ENCODE results near the gene SPACA6.

SPACA6 gene

GRCh38 chr19:51739466-51740213 lies 46.5 kb downstream of the SPACA6 start:
- no peak overlapping the region for H3K27ac ChIP-seq (ENCODE audit: low read depth, low read length, severe bottlenecking)
- no peaks in the 10 kb centered on the region for H3K4me1 ChIP-seq (ENCODE audit: control insufficient read depth, insufficient read depth, low read length, poor library complexity, severe bottlenecking)
- H3K36me3 ChIP-seq (ENCODE audit: control insufficient read depth, insufficient read depth, low read length): no peaks in the 10 kb centered on the region
- 87 to 89% methylated on average over 10 to 11 of the region's 13 CpGs for WGBS, 2 experiments (ENCODE audit: insufficient coverage in 2 of 2)
- no peaks in the 10 kb centered on the region for H3K9me3 ChIP-seq (ENCODE audit: control insufficient read depth, low read length)
- H3K4me3 ChIP-seq (ENCODE audit: extremely low read depth, insufficient read depth, low read length, poor library complexity, severe bottlenecking): no peak overlapping the region

DNA sequence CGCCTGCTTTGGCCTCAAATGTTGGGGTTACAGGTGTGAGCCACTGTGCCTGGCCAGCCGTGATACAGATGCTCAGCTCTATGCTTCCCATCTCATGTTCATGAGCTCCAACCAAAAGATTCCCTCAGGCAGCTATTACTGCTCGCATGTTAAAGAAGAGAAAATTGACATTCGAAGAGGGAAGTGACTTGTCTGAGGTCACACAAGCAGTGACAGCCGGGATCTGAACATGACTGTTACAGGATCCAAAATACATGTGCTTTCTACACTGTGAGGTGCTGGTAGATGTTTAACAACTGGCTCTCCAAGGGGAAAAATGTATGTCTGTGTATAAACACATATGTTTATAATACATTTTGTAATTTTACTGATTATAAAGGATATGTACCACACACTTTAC lies 47.2 kb downstream of the SPACA6 start:
- H3K36me3 ChIP-seq (ENCODE audit: control insufficient read depth, insufficient read depth, low read length): no peaks in the 10 kb centered on the region
- 70 to 75% methylated on average over 5 of the region's 5 CpGs for WGBS, 2 experiments (ENCODE audit: insufficient coverage in 2 of 2)
- H3K4me1 ChIP-seq (ENCODE audit: control insufficient read depth, insufficient read depth, low read length, poor library complexity, severe bottlenecking): no peaks in the 10 kb centered on the region
- H3K9me3 ChIP-seq (ENCODE audit: control insufficient read depth, low read length): no peaks in the 10 kb centered on the region
- no peak overlapping the region for H3K27ac ChIP-seq (ENCODE audit: low read depth, low read length, severe bottlenecking)
- no peak overlapping the region for H3K4me3 ChIP-seq (ENCODE audit: extremely low read depth, insufficient read depth, low read length, poor library complexity, severe bottlenecking)

DNA sequence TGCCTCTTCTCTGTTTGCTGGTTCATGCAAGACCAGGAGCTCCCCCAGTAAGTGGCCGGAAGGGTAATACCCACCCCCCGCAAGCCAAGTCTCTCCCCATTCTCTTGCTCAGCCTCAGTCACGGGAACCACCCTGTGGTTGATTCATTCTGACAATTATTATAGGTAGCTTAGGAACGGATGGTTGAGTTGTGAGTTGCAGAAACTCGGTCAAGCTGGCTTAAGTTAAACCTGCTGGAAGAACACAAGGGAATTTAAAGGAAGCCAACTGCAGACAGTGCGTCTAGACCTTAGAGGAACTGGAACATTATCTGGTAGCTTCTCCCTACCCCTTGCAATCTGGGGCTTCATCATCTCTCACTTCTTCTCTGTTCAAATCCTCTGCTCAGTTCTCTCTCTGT lies 49.7 kb downstream of the SPACA6 start:
- 71 to 82% methylated on average over 4 to 5 of the region's 6 CpGs for WGBS, 2 experiments (ENCODE audit: insufficient coverage in 2 of 2)
- Histone ChIP-seq H3K9me3 (ENCODE audit: control insufficient read depth, low read length) (no peaks in the 10 kb centered on the region), H3K27ac (ENCODE audit: low read depth, low read length, severe bottlenecking) (no peak overlapping the region), H3K4me3 (ENCODE audit: extremely low read depth, insufficient read depth, low read length, poor library complexity, severe bottlenecking) (no peak overlapping the region), H3K36me3 (ENCODE audit: control insufficient read depth, insufficient read depth, low read length) (no peaks in the 10 kb centered on the region), H3K4me1 (ENCODE audit: control insufficient read depth, insufficient read depth, low read length, poor library complexity, severe bottlenecking) (no peaks in the 10 kb centered on the region)

DNA sequence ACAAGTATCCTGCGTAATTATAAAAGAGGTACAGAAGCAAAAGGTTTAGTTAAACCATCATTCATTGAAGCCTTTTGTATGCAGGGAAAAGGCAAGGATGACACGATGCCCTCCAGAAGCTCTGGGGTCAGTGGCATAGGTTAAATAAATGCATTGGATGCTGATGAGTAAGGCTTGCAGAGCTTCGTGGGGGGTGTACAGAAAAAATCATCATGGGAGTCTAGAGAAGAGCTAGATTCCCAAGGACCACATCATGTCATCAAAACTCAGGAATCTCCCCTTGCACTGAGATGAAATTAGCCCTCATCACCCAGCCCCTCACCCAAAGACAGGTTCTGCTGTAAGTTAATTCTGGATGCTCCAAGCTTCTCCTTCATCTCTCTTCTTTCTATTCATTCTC lies 50.3 kb downstream of the SPACA6 start:
- Histone ChIP-seq H3K4me3 (ENCODE audit: extremely low read depth, insufficient read depth, low read length, poor library complexity, severe bottlenecking) (no peak overlapping the region), H3K4me1 (ENCODE audit: control insufficient read depth, insufficient read depth, low read length, poor library complexity, severe bottlenecking) (no peaks in the 10 kb centered on the region), H3K36me3 (ENCODE audit: control insufficient read depth, insufficient read depth, low read length) (no peaks in the 10 kb centered on the region), H3K27ac (ENCODE audit: low read depth, low read length, severe bottlenecking) (no peak overlapping the region), H3K9me3 (ENCODE audit: control insufficient read depth, low read length) (no peaks in the 10 kb centered on the region)
- 79 to 83% methylated on average over 2 of the region's 3 CpGs for WGBS, 2 experiments (ENCODE audit: insufficient coverage in 2 of 2)

DNA sequence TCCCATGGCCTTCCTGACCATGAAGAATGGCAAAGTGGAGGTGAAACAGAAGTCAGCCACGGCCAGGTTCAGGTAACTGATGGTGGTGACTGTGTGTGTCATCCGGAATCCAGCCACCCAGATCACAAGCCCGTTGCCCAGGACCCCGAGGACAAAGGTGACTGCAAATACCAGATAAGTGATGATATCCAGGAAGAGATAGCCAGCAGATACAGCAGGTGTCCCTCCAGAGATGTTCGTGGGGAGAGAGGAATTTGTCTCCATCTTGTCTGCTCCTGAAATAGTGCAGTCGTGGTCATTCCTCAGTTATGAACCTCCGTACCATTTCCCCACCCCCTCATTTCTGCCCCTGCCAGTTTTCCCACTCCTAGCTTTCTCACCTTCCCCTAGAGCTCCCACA lies 53.6 kb downstream of the SPACA6 start:
- H3K9me3 ChIP-seq (ENCODE audit: control insufficient read depth, low read length): no peaks in the 10 kb centered on the region

DNA sequence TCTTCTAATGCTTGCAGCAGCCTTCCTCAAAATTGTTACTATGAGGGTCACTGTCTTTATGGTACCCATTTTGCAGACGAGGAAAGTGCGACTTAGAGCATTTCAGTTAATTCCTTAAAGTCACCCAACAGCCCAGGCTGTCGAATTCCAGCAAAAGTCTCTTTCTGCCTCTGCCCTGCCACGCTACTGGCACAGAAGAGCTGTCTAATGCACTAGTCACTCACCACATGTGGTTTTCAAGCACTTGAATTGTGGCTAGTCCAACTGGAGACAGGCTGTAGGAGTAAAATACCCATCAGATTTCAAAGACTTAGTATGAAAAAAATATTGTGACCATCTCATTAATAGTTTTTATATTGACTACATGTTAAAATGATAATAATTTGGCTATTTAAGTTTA lies 56.8 kb downstream of the SPACA6 start:
- 55 to 70% methylated on average over 2 to 4 of the region's 4 CpGs for WGBS, 2 experiments (ENCODE audit: insufficient coverage in 2 of 2)
- Histone ChIP-seq H3K27ac (ENCODE audit: low read depth, low read length, severe bottlenecking) (no peak overlapping the region), H3K36me3 (ENCODE audit: control insufficient read depth, insufficient read depth, low read length) (no peaks in the 10 kb centered on the region), H3K4me3 (ENCODE audit: extremely low read depth, insufficient read depth, low read length, poor library complexity, severe bottlenecking) (no peak overlapping the region), H3K9me3 (ENCODE audit: control insufficient read depth, low read length) (no peaks in the 10 kb centered on the region), H3K4me1 (ENCODE audit: control insufficient read depth, insufficient read depth, low read length, poor library complexity, severe bottlenecking) (no peaks in the 10 kb centered on the region)

More for the DNA sequence above, 53.6 kb downstream of the SPACA6 start:
- Histone ChIP-seq H3K27ac (ENCODE audit: low read depth, low read length, severe bottlenecking) (no peak overlapping the region), H3K4me1 (ENCODE audit: control insufficient read depth, insufficient read depth, low read length, poor library complexity, severe bottlenecking) (no peaks in the 10 kb centered on the region), H3K4me3 (ENCODE audit: extremely low read depth, insufficient read depth, low read length, poor library complexity, severe bottlenecking) (no peak overlapping the region), H3K36me3 (ENCODE audit: control insufficient read depth, insufficient read depth, low read length) (no peaks in the 10 kb centered on the region)
- 84 to 92% methylated on average over 6 to 7 of the region's 7 CpGs for WGBS, 2 experiments (ENCODE audit: insufficient coverage in 2 of 2)

DNA sequence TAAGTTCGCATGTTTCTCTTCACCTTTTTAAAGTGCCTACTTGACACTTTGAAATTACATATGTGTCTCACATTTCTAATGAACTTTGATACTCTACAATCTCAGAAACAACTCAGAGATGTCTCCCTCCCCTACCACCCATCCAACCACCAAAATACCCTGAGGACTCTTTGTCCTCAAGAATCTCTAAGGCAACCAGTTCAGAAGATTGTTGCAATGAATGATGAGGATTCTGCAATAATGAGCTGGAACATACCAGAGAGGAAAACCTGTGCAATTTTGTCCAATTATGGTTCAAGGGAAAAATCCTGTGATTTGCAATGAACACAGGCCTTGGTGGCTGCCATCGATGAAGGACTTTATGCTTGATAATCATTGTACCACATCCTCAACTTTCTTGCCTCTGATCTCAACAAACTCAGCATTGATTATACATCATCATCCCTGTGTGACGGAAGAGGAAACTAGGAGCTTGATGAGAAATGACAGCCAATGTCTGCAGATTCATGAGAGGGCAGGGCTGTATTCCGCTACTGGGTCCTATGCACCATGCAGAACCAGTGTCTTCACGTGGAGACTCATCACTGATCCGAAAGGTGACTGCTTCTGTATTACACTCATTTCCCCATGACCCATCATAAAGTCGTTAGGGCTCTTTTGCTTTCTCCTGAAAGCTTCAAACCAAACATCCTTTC lies 57.4 kb downstream of the SPACA6 start:
- H3K36me3 ChIP-seq (ENCODE audit: control insufficient read depth, insufficient read depth, low read length): no peaks in the 10 kb centered on the region
- WGBS, 2 experiments (ENCODE audit: insufficient coverage in 2 of 2): 83 to 88% methylated on average over 4 to 5 of the region's 7 CpGs
- H3K27ac ChIP-seq (ENCODE audit: low read depth, low read length, severe bottlenecking): no peak overlapping the region
- H3K9me3 ChIP-seq (ENCODE audit: control insufficient read depth, low read length): no peaks in the 10 kb centered on the region
- H3K4me3 ChIP-seq (ENCODE audit: extremely low read depth, insufficient read depth, low read length, poor library complexity, severe bottlenecking): no peak overlapping the region
- no peaks in the 10 kb centered on the region for H3K4me1 ChIP-seq (ENCODE audit: control insufficient read depth, insufficient read depth, low read length, poor library complexity, severe bottlenecking)

DNA sequence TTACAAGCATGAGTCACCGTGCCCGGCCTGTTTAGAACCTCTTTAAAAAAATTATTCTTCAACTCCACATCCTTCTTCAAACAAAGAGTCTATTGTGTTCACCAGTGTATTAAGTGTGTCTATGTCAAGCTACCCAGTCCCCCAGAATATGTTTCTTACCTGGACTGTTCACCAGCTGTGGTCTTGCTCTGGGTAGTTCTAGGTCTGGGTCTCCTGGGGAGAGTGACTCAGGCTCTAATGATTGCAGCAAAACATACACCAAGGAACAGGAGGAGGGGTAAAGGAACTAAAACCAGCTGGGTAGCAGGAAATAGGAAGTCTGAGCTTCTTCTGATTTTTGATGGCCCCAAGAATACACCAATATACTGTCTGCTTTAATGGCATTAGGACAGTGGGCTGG lies 58.5 kb downstream of the SPACA6 start, which contains the start of gene FPR1:
TSS of gene FPR1 (minus strand) at position 224 of the 400 bp plus-strand sequence. CDS start 4,884 bp downstream, outside the sequence.
- Histone ChIP-seq H3K9me3 (ENCODE audit: control insufficient read depth, low read length) (peaks cover 11% of the 10 kb centered on the region), H3K4me3 (ENCODE audit: extremely low read depth, insufficient read depth, low read length, poor library complexity, severe bottlenecking) (no peak within 1 kb of the TSS), H3K27ac (ENCODE audit: low read depth, low read length, severe bottlenecking) (no peak within 1 kb of the TSS), H3K36me3 (ENCODE audit: control insufficient read depth, insufficient read depth, low read length) (no peaks in the 10 kb centered on the region), H3K4me1 (ENCODE audit: control insufficient read depth, insufficient read depth, low read length, poor library complexity, severe bottlenecking) (no peaks in the 10 kb centered on the region)
- WGBS, 2 experiments (ENCODE audit: insufficient coverage in 2 of 2): 80% methylated on average over 1 of the region's 2 CpGs; no CpG with 5 or more reads in 1 of the 2 experiments

DNA sequence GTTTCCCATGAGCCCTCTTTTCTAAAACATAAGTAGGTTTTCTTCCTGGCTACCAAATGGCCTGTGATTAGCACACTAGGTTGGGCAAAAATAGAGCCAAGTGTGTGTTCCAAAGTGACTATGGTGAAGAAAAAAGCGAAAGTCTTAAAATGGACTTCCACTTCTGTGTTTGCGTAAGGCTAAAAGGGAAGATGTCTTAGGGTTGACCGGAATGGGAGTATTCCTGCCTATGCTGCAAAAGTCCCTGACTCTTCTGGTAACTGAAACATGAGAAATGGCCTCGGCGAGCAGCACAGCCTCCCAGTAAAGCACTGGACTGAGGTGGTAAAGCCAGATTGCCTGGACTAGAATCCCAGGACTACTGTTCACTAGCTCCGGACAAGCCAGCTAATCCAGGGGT lies 61.0 kb downstream of the SPACA6 start:
- H3K36me3 ChIP-seq (ENCODE audit: control insufficient read depth, insufficient read depth, low read length): no peaks in the 10 kb centered on the region
- peaks cover 13% of the 10 kb centered on the region for H3K9me3 ChIP-seq (ENCODE audit: control insufficient read depth, low read length)
- no peak overlapping the region for H3K27ac ChIP-seq (ENCODE audit: low read depth, low read length, severe bottlenecking)
- 85 to 90% methylated on average over 6 of the region's 6 CpGs for WGBS, 2 experiments (ENCODE audit: insufficient coverage in 2 of 2)
- no peak overlapping the region for H3K4me3 ChIP-seq (ENCODE audit: extremely low read depth, insufficient read depth, low read length, poor library complexity, severe bottlenecking)
- no peaks in the 10 kb centered on the region for H3K4me1 ChIP-seq (ENCODE audit: control insufficient read depth, insufficient read depth, low read length, poor library complexity, severe bottlenecking)

DNA sequence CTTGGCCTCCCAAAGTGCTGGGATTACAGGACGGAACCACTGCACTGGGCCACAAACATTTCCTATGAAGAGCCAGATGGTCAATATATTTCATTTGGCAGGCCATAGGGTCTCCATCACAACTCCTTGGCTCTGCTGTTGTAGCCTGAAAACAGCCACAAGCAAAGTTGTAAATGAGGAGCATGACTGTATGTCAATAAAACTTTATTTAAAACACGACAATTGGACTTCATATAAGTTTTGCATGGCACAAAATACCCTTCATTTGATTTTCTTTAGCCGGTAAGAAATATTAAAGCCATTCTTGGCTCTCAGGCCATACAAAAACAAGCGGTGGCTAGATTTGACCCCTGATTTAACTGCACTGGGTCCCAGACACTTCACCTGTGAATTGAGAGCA lies 61.6 kb downstream of the SPACA6 start:
- Histone ChIP-seq H3K4me1 (ENCODE audit: control insufficient read depth, insufficient read depth, low read length, poor library complexity, severe bottlenecking) (no peaks in the 10 kb centered on the region), H3K4me3 (ENCODE audit: extremely low read depth, insufficient read depth, low read length, poor library complexity, severe bottlenecking) (no peak overlapping the region), H3K9me3 (ENCODE audit: control insufficient read depth, low read length) (peaks cover 13% of the 10 kb centered on the region), H3K27ac (ENCODE audit: low read depth, low read length, severe bottlenecking) (no peak overlapping the region), H3K36me3 (ENCODE audit: control insufficient read depth, insufficient read depth, low read length) (no peaks in the 10 kb centered on the region)
- WGBS, 2 experiments (ENCODE audit: insufficient coverage in 2 of 2): 75 to 86% methylated on average over 2 to 4 of the region's 4 CpGs
